ENCODE data around the gene C3orf52.
A peak's percentile ranks its signal among the peaks of the same experiment; 100 is the strongest.

C3orf52 gene

GRCh38 chr3:112109322-112109721 is 23.1 kb downstream of the C3orf52 start:
- Histone ChIP-seq H3K79me2 (ENCODE audit: control insufficient read depth, insufficient read depth, low read length) (no peaks in the 10 kb centered on the region), H2AK5ac (ENCODE audit: low read length) (no peak overlapping the region), H2BK5ac (ENCODE audit: low read length) (no peak overlapping the region), H3K36me3 (ENCODE audit: control insufficient read depth, insufficient read depth, low read length) (no peaks in the 10 kb centered on the region), H3K23ac (ENCODE audit: low read length) (no peak overlapping the region), H3K4ac (ENCODE audit: low read depth, low read length) (no peak overlapping the region), H3K4me2 (ENCODE audit: low read length) (no peak overlapping the region), H3K56ac (ENCODE audit: low read length) (no peak overlapping the region), H3K27me3 (ENCODE audit: insufficient read depth, low read length, poor library complexity) (no peaks in the 10 kb centered on the region), H3K27ac (ENCODE audit: low read depth, low read length) (no peak overlapping the region), H2BK120ac (ENCODE audit: low read depth, low read length) (no peak overlapping the region), H4K5ac (ENCODE audit: low read length) (no peak overlapping the region), H3K4me3 (ENCODE audit: low read length) (no peak overlapping the region), H4K8ac (ENCODE audit: low read depth, low read length) (no peak overlapping the region), H2BK15ac (replicated peaks; ENCODE audit: low read depth) (no peak overlapping the region), H3K9ac (ENCODE audit: low read length) (no peak overlapping the region), H3K18ac (ENCODE audit: low read length) (no peak overlapping the region), H3K79me1 (ENCODE audit: low read length) (no peaks in the 10 kb centered on the region), H3K4me1 (ENCODE audit: control insufficient read depth, low read depth, low read length) (no peaks in the 10 kb centered on the region)
- no peak for DNase-seq
- WGBS (ENCODE audit: extremely low coverage, insufficient coverage, low lambda C conversion rate): no CpG with 5 or more reads among the region's 5 CpGs

- H3K18ac ChIP-seq (ENCODE audit: low read length): no peak overlapping the region
- H3K4me3 ChIP-seq (ENCODE audit: low read length): no peak overlapping the region
- WGBS (ENCODE audit: extremely low coverage, insufficient coverage, low lambda C conversion rate): no CpG with 5 or more reads among the region's 3 CpGs
- peaks cover under 1% of the 10 kb centered on the region for H3K36me3 ChIP-seq (ENCODE audit: control insufficient read depth, insufficient read depth, low read length)
- no peak overlapping the region for H2BK5ac ChIP-seq (ENCODE audit: low read length)
- H3K9ac ChIP-seq (ENCODE audit: low read length): no peak overlapping the region
- peak; percentile 83 for DNase-seq
- H4K8ac ChIP-seq (ENCODE audit: low read depth, low read length): no peak overlapping the region
- no peaks in the 10 kb centered on the region for H3K27me3 ChIP-seq (ENCODE audit: insufficient read depth, low read length, poor library complexity)
- no peak overlapping the region for H2AK5ac ChIP-seq (ENCODE audit: low read length)
- no peak overlapping the region for H3K27ac ChIP-seq (ENCODE audit: low read depth, low read length)
- H3K4ac ChIP-seq (ENCODE audit: low read depth, low read length): no peak overlapping the region
- no peak overlapping the region for H2BK120ac ChIP-seq (ENCODE audit: low read depth, low read length)
- no peak overlapping the region for H3K56ac ChIP-seq (ENCODE audit: low read length)
- H3K4me2 ChIP-seq (ENCODE audit: low read length): no peak overlapping the region
- no peaks in the 10 kb centered on the region for H3K4me1 ChIP-seq (ENCODE audit: control insufficient read depth, low read depth, low read length)
- no peak overlapping the region for H3K23ac ChIP-seq (ENCODE audit: low read length)
- no peaks in the 10 kb centered on the region for H3K79me2 ChIP-seq (ENCODE audit: control insufficient read depth, insufficient read depth, low read length)
- H4K5ac ChIP-seq (ENCODE audit: low read length): no peak overlapping the region
- H3K79me1 ChIP-seq (ENCODE audit: low read length): no peaks in the 10 kb centered on the region
- no peak overlapping the region for H2BK15ac ChIP-seq (replicated peaks; ENCODE audit: low read depth)
Observed at GRCh38 chr3:112111785-112112402, 25.7 kb downstream of the C3orf52 start.

- Histone ChIP-seq H2BK120ac (ENCODE audit: low read depth, low read length) (no peak overlapping the region), H4K8ac (ENCODE audit: low read depth, low read length) (no peak overlapping the region), H3K4me1 (ENCODE audit: control insufficient read depth, low read depth, low read length) (no peaks in the 10 kb centered on the region), H3K79me2 (ENCODE audit: control insufficient read depth, insufficient read depth, low read length) (no peaks in the 10 kb centered on the region), H2AK5ac (ENCODE audit: low read length) (no peak overlapping the region), H3K4me3 (ENCODE audit: low read length) (no peak overlapping the region), H3K4ac (ENCODE audit: low read depth, low read length) (no peak overlapping the region), H3K9ac (ENCODE audit: low read length) (no peak overlapping the region), H3K36me3 (ENCODE audit: control insufficient read depth, insufficient read depth, low read length) (peaks cover 1% of the 10 kb centered on the region), H3K27ac (ENCODE audit: low read depth, low read length) (no peak overlapping the region), H3K4me2 (ENCODE audit: low read length) (no peak overlapping the region), H3K79me1 (ENCODE audit: low read length) (no peaks in the 10 kb centered on the region), H3K27me3 (ENCODE audit: insufficient read depth, low read length, poor library complexity) (no peaks in the 10 kb centered on the region), H3K18ac (ENCODE audit: low read length) (no peak overlapping the region), H4K5ac (ENCODE audit: low read length) (no peak overlapping the region), H3K56ac (ENCODE audit: low read length) (no peak overlapping the region), H3K23ac (ENCODE audit: low read length) (no peak overlapping the region), H2BK15ac (replicated peaks; ENCODE audit: low read depth) (no peak overlapping the region), H2BK5ac (ENCODE audit: low read length) (no peak overlapping the region)
- DNase-seq: no peak
- no CpG with 5 or more reads among the region's 6 CpGs for WGBS (ENCODE audit: extremely low coverage, insufficient coverage, low lambda C conversion rate)
Observed at GRCh38 chr3:112114576-112115160, 28.5 kb downstream of the C3orf52 start.

GRCh38 chr3:112115161-112115739 is 29.1 kb downstream of the C3orf52 start:
- Histone ChIP-seq H3K4me3 (ENCODE audit: low read length) (no peak overlapping the region), H3K27ac (ENCODE audit: low read depth, low read length) (no peak overlapping the region), H3K4ac (ENCODE audit: low read depth, low read length) (no peak overlapping the region), H3K23ac (ENCODE audit: low read length) (no peak overlapping the region), H2BK15ac (replicated peaks; ENCODE audit: low read depth) (no peak overlapping the region), H4K8ac (ENCODE audit: low read depth, low read length) (no peak overlapping the region), H3K79me1 (ENCODE audit: low read length) (no peaks in the 10 kb centered on the region), H3K27me3 (ENCODE audit: insufficient read depth, low read length, poor library complexity) (no peaks in the 10 kb centered on the region), H3K79me2 (ENCODE audit: control insufficient read depth, insufficient read depth, low read length) (no peaks in the 10 kb centered on the region), H3K9ac (ENCODE audit: low read length) (no peak overlapping the region), H3K56ac (ENCODE audit: low read length) (no peak overlapping the region), H3K4me2 (ENCODE audit: low read length) (no peak overlapping the region), H4K5ac (ENCODE audit: low read length) (no peak overlapping the region), H3K18ac (ENCODE audit: low read length) (no peak overlapping the region), H2BK5ac (ENCODE audit: low read length) (no peak overlapping the region), H2BK120ac (ENCODE audit: low read depth, low read length) (no peak overlapping the region), H3K36me3 (ENCODE audit: control insufficient read depth, insufficient read depth, low read length) (peaks cover 1% of the 10 kb centered on the region), H2AK5ac (ENCODE audit: low read length) (no peak overlapping the region), H3K4me1 (ENCODE audit: control insufficient read depth, low read depth, low read length) (peaks cover 3% of the 10 kb centered on the region)
- WGBS (ENCODE audit: extremely low coverage, insufficient coverage, low lambda C conversion rate): no CpG with 5 or more reads among the region's 6 CpGs
- no peak for DNase-seq

GRCh38 chr3:112115806-112116383 is 29.7 kb downstream of the C3orf52 start:
- Histone ChIP-seq H2BK15ac (replicated peaks; ENCODE audit: low read depth) (no peak overlapping the region), H3K27ac (ENCODE audit: low read depth, low read length) (no peak overlapping the region), H3K36me3 (ENCODE audit: control insufficient read depth, insufficient read depth, low read length) (peaks cover 1% of the 10 kb centered on the region), H3K4me3 (ENCODE audit: low read length) (no peak overlapping the region), H4K8ac (ENCODE audit: low read depth, low read length) (no peak overlapping the region), H2AK5ac (ENCODE audit: low read length) (no peak overlapping the region), H3K79me1 (ENCODE audit: low read length) (no peaks in the 10 kb centered on the region), H3K4ac (ENCODE audit: low read depth, low read length) (no peak overlapping the region), H2BK5ac (ENCODE audit: low read length) (no peak overlapping the region), H3K27me3 (ENCODE audit: insufficient read depth, low read length, poor library complexity) (no peaks in the 10 kb centered on the region), H3K56ac (ENCODE audit: low read length) (no peak overlapping the region), H3K4me2 (ENCODE audit: low read length) (no peak overlapping the region), H2BK120ac (ENCODE audit: low read depth, low read length) (no peak overlapping the region), H3K4me1 (ENCODE audit: control insufficient read depth, low read depth, low read length) (peaks cover 3% of the 10 kb centered on the region), H4K5ac (ENCODE audit: low read length) (no peak overlapping the region), H3K9ac (ENCODE audit: low read length) (no peak overlapping the region), H3K23ac (ENCODE audit: low read length) (no peak overlapping the region), H3K79me2 (ENCODE audit: control insufficient read depth, insufficient read depth, low read length) (no peaks in the 10 kb centered on the region), H3K18ac (ENCODE audit: low read length) (no peak overlapping the region)
- no CpG with 5 or more reads among the region's 6 CpGs for WGBS (ENCODE audit: extremely low coverage, insufficient coverage, low lambda C conversion rate)
- DNase-seq: no peak

Measured in mesendoderm (in vitro differentiated cells).